NB4 (cell line): ENCODE data around the gene FITM1.

Experiments used
- DNase-seq: peaks from one replicate; pipeline ENCODE4 v3.0.0; 2010; ENCODE audit warnings: low read depth
- H3K4me3 ChIP-seq: one replicate; pipeline ENCODE4 v1.5.1; 2011; ENCODE audit warnings: mild to moderate bottlenecking, low read depth, low read length, moderate library complexity
- CTCF ChIP-seq: IDR thresholded peaks from one replicate; pipeline ENCODE4 v1.5.1; 2012; ENCODE audit warnings: low read depth, low read length
- MAX ChIP-seq: IDR thresholded peaks from 2 replicates; pipeline ENCODE4 v1.6.1; 2011; ENCODE audit warnings: low read depth, low read length
- MYC ChIP-seq: IDR thresholded peaks from 2 replicates; pipeline ENCODE4 v1.6.1; 2011; ENCODE audit warnings: low read depth, low read length
- POLR2A ChIP-seq: IDR thresholded peaks from 2 replicates; pipeline ENCODE4 v1.6.1; 2011; ENCODE audit warnings: mild to moderate bottlenecking; ENCODE audit not compliant: insufficient read length; ENCODE audit errors: extremely low read depth

FITM1 gene

GRCh38 chr14:24129410-24129998 is 955 bp upstream of the FITM1 start:
- no peak overlapping the region for H3K4me3 ChIP-seq
- TF ChIP-seq POLR2A (no peak), CTCF (no peak), MAX (no peak), MYC (no peak)
- DNase-seq: no peak

GRCh38 chr14:24130717-24131548 is 474 bp downstream of the FITM1 start:
- no peak for DNase-seq
- H3K4me3 ChIP-seq: no peak overlapping the region
- no peak for TF ChIP-seq CTCF
- TF ChIP-seq MYC: no peak
- TF ChIP-seq POLR2A: no peak
- no peak for TF ChIP-seq MAX

DNA sequence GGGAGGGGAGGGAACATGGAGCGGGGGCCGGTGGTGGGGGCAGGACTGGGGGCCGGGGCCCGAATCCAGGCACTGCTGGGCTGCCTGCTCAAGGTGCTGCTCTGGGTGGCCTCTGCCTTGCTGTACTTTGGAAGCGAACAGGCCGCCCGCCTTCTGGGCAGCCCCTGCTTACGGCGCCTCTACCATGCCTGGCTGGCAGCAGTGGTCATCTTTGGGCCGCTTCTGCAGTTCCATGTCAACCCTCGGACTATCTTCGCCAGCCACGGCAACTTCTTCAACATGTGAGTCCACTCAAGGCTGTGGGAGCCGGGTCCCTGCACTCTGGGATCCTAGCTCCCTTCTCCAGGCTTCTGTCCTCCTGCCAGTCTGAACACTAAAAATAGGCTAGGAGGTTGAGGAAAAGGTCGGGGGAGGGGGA is 1.1 kb downstream of the FITM1 start:
- H3K4me3 ChIP-seq: no peak overlapping the region
- no peak for DNase-seq
- no peak for TF ChIP-seq POLR2A

DNA sequence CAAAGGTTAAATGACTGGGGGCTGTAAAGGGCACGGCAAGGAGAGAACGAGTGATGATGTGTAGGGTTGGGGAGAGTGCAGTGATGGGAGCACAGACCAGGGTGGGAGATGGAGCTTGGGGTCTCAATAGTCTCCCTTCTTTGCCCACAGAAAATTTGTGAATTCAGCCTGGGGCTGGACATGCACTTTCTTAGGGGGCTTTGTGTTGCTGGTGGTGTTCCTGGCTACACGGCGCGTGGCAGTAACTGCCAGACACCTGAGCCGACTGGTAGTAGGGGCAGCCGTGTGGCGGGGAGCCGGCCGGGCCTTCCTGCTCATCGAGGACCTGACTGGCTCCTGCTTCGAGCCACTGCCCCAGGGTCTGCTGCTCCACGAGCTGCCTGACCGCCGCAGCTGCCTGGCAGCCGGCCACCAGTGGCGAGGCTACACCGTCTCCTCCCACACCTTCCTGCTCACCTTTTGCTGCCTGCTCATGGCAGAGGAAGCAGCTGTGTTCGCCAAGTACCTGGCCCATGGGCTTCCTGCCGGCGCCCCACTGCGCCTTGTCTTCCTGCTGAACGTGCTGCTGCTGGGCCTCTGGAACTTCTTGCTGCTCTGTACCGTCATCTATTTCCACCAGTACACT is 1.7 kb downstream of the FITM1 start:
- no peak for DNase-seq
- TF ChIP-seq POLR2A (no peak), CTCF (no peak), MAX (no peak), MYC (no peak)
- H3K4me3 ChIP-seq: no peak overlapping the region

DNA sequence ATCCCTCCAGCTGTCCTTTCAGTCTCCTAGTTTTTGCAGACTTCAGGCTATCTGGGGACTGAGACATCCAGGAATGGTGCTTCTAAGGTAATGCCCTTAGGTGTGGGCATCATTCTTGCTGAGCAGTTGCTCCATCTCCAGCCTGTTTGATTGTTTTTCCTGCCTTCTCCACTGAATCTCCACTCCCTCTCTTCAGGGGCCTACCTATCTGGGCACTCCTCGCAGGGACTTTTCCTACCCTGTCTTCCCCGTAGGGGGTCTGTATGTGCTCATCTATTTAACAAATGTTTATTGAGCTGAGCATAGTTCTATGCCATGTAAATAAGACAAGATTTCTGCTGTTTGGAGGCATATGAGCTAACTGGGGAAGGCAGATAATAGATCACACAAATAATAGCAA is 2.5 kb downstream of the FITM1 start:
- TF ChIP-seq POLR2A (no peak), CTCF (no peak), MAX (no peak), MYC (no peak)
- no peak overlapping the region for H3K4me3 ChIP-seq
- no peak for DNase-seq

DNA sequence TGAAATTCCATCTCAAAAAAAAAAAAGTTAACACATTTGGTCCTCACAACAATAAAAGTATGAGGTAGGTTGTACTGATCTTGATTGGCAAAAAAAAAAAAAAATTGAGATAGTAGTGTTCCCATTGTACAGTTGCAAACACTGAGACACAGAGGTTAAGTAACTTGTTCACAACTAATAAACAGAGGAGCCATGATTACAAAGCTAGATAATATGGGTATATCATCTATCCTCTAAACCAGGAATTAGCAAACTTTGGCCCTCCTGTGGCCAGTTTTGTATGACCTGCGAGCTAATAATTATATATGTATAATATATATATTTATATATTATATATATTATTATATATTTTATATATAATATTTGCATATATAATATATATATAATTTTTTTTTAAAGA is 3.3 kb downstream of the FITM1 start:
- no peak for DNase-seq
- TF ChIP-seq CTCF (no peak), MYC (no peak), MAX (no peak), POLR2A (no peak)
- no peak overlapping the region for H3K4me3 ChIP-seq
